ENCODE data around the gene ARL6IP4. TPM values are rescaled to one million over a fixed set of nuclear protein-coding genes. Genes with fewer than 3 reads are reported as not detected.

Gene ARL6IP4
- total and polyA plus RNA-seq, 10 of the 15 experiments (the other 5 are each of a cell fraction or from before 2014, with no cell fraction given) = 2.5 to 320 (median 188) TPM

DNA sequence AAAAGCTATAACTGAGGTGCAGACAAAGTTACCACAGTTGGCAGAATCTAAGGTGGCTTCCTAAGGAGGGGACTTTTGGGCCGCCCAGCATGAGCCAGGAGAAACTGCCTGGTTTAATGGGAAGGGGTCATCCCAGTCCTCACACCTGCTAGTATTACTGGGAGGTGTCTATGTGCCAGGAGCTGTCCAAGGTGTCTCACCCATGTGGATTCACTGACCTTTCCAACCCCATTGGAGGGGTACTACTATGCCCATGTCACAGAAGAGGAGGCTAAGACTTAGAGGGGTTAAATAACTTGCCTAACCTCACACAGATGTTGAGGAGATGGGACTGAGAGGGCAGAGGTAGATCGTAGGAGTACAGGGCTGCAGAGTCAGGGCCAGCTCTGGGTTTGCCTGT, 24.4 kb upstream of the ARL6IP4 start:
- Histone ChIP-seq H3K9me3 (replicated peaks; ENCODE audit: control insufficient read depth, insufficient read depth, low read length) (no peaks in the 10 kb centered on the region; the same call in 2 of the 3 replicates), H4K20me1 (ENCODE audit: control insufficient read depth, insufficient read depth) (no peaks in the 10 kb centered on the region), H3K4me2 (ENCODE audit: control insufficient read depth, insufficient read depth) (no peak overlapping the region), H3K4me3 (no peak overlapping the region), H3K36me3 (ENCODE audit: control insufficient read depth in 2 of 2, insufficient read depth in 2 of 2, low read length in 1 of 2) (no peaks in the 10 kb centered on the region), H2AFZ (ENCODE audit: control insufficient read depth, low read depth, low read length) (no peak overlapping the region), H3K9ac (ENCODE audit: control insufficient read depth, insufficient read depth, low read length) (no peak overlapping the region), H3K4me1 (ENCODE audit: control insufficient read depth, insufficient read depth, low read length) (peaks cover 14% of the 10 kb centered on the region), H3K27ac (ENCODE audit: control insufficient read depth, insufficient read depth) (no peak overlapping the region), H3K27me3 (replicated peaks in 1 of 2; ENCODE audit: control insufficient read depth in 2 of 2, insufficient read depth in 2 of 2, low read length in 1 of 2) (no peaks in the 10 kb centered on the region), H3K79me2 (ENCODE audit: control insufficient read depth, insufficient read depth, low read length) (no peaks in the 10 kb centered on the region)
- intact Hi-C loops (cut with micrococcal nuclease; ENCODE audit: unreplicated experiment) = no loop called here
- no TSS peak for BruUV-seq (replicated peaks)
- no peak for ATAC-seq
- ChIA-PET RAD21 (ENCODE audit: unreplicated experiment) (interaction anchor here (0.6 to 7.3 kb wide), 5 partner anchors 75 to 282 kb away, joined by 3 to 72 read pairs (median 3); no protein-coding TSS in a partner anchor), CTCF (interaction anchor here (2.8 to 9.1 kb wide), 3 partner anchors 75 to 162 kb away, joined by 14 to 127 read pairs (median 46); no protein-coding TSS in a partner anchor), SMC1A (ENCODE audit: uncharacterized antibody, unreplicated experiment) (interaction anchor here (0.8 to 8.9 kb wide), 3 partner anchors 10 to 95 kb away, joined by 3 to 100 read pairs (median 3); partner anchors contain the start of gene ABCB9), POLR2A (no interaction called here)
- no peak for DNase-seq (ENCODE audit: low read depth, low spot score)
- TF ChIP-seq IRF4 (IDR thresholded peaks at IDR 0.05; ENCODE audit: low read depth, low read length) (no peak), ZNF207 (IDR thresholded peaks at IDR 0.05; ENCODE audit: borderline replicate concordance) (no peak)
- TF ChIP-seq, protein P1, sequence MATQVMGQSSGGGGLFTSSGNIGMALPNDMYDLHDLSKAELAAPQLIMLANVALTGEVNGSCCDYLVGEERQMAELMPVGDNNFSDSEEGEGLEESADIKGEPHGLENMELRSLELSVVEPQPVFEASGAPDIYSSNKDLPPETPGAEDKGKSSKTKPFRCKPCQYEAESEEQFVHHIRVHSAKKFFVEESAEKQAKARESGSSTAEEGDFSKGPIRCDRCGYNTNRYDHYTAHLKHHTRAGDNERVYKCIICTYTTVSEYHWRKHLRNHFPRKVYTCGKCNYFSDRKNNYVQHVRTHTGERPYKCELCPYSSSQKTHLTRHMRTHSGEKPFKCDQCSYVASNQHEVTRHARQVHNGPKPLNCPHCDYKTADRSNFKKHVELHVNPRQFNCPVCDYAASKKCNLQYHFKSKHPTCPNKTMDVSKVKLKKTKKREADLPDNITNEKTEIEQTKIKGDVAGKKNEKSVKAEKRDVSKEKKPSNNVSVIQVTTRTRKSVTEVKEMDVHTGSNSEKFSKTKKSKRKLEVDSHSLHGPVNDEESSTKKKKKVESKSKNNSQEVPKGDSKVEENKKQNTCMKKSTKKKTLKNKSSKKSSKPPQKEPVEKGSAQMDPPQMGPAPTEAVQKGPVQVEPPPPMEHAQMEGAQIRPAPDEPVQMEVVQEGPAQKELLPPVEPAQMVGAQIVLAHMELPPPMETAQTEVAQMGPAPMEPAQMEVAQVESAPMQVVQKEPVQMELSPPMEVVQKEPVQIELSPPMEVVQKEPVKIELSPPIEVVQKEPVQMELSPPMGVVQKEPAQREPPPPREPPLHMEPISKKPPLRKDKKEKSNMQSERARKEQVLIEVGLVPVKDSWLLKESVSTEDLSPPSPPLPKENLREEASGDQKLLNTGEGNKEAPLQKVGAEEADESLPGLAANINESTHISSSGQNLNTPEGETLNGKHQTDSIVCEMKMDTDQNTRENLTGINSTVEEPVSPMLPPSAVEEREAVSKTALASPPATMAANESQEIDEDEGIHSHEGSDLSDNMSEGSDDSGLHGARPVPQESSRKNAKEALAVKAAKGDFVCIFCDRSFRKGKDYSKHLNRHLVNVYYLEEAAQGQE (IDR thresholded peaks at IDR 0.05; ENCODE audit: low read depth, low read length) = peak; percentile 65
- WGBS (ENCODE audit: insufficient coverage, insufficient replicate concordance, low lambda C conversion rate, missing lambda C conversion rate) = 27% methylated on average over 2 of the region's 2 CpGs
- in situ Hi-C loops (cut with MboI) = no loop called here
- no peak for FAIRE-seq

All from GM12878 (cell line).